HepG2 (cell line): ENCODE data around the gene TOP2B. TPM values are rescaled to one million over a fixed set of nuclear protein-coding genes. Genes with fewer than 3 reads are reported as not detected.

ENCODE experiments used
- HMGA1 ChIP-seq: sonication (generic); formaldehyde crosslinking; conservative IDR thresholded peaks from 2 replicates; pipeline ENCODE4 v1.4.0; 2020; ENCODE audit warnings: missing genetic modification reagents
- IRX3 ChIP-seq: sonication (generic); formaldehyde crosslinking; IDR thresholded peaks from 2 replicates; pipeline ENCODE4 v1.8.1; 2023; ENCODE audit warnings: mild to moderate bottlenecking, low read depth, missing genetic modification reagents, borderline replicate concordance
- KAT7 ChIP-seq: IDR thresholded peaks from 2 replicates; pipeline ENCODE4 v1.6.1; 2018; ENCODE audit warnings: borderline replicate concordance, missing compliant biosample characterization
- MAZ ChIP-seq, 2 experiments: sonication (generic) in 1 of 2; formaldehyde crosslinking in 1 of 2; IDR thresholded peaks; 2 replicates each; pipeline versions ENCODE4 v1.5.0 to v1.6.1; 2012 to 2020; ENCODE audit warnings: low read depth in 2 of 2, mild to moderate bottlenecking in 2 of 2, borderline replicate concordance in 1 of 2, improper control_type of control experiment in 1 of 2, low read length in 1 of 2, missing genetic modification reagents in 1 of 2, moderate library complexity in 1 of 2
- MBNL3 ChIP-seq: fragments of 250-450 bp; sonication (Bioruptor Pico); conservative IDR thresholded peaks from 2 replicates; pipeline ENCODE4 v1.8.0; 2022; ENCODE audit warnings: mild to moderate bottlenecking, inconsistent platforms
- NCOA1 ChIP-seq: sonication (generic); formaldehyde crosslinking; IDR thresholded peaks from 2 replicates; pipeline ENCODE4 v1.9.0; 2021; ENCODE audit warnings: missing genetic modification reagents
- ONECUT2 ChIP-seq: sonication (generic); formaldehyde crosslinking; IDR thresholded peaks from 2 replicates; pipeline ENCODE4 v1.4.0; 2020; ENCODE audit warnings: missing genetic modification reagents
- PHF20 ChIP-seq: sonication (generic); formaldehyde crosslinking; IDR thresholded peaks from 2 replicates; pipeline ENCODE4 v1.5.0; 2020; ENCODE audit warnings: mild to moderate bottlenecking, missing genetic modification reagents
- RXRA ChIP-seq: sonication (generic); formaldehyde crosslinking; IDR thresholded peaks from 2 replicates; pipeline ENCODE4 v1.5.1; 2020; ENCODE audit warnings: missing genetic modification reagents
- SNAI1 ChIP-seq: sonication (generic); formaldehyde crosslinking; IDR thresholded peaks from 2 replicates; pipeline ENCODE4 v1.5.0; 2020; ENCODE audit warnings: mild to moderate bottlenecking, missing genetic modification reagents, borderline replicate concordance
- TAF1 ChIP-seq: sonication (generic); formaldehyde crosslinking; IDR thresholded peaks from 2 replicates; pipeline ENCODE4 v1.4.0; 2020; ENCODE audit warnings: missing genetic modification reagents
- TAF15 ChIP-seq: fragments of 200-400 bp; formaldehyde crosslinking; IDR thresholded peaks from one replicate; pipeline ENCODE4 v1.6.1; 2018; ENCODE audit warnings: mild to moderate bottlenecking, low read depth, low read length; ENCODE audit not compliant: poor library complexity, severe bottlenecking
- ZFX ChIP-seq: sonication (generic); formaldehyde crosslinking; IDR thresholded peaks from 2 replicates; pipeline ENCODE4 v1.4.0; 2020; ENCODE audit warnings: mild to moderate bottlenecking, low read depth, missing genetic modification reagents, moderate library complexity
- ZNF441 ChIP-seq: sonication (generic); formaldehyde crosslinking; IDR thresholded peaks from 2 replicates; pipeline ENCODE4 v1.7.0; 2021; ENCODE audit warnings: missing genetic modification reagents, borderline replicate concordance
- ZNF446 ChIP-seq: sonication (generic); formaldehyde crosslinking; IDR thresholded peaks from 2 replicates; pipeline ENCODE4 v1.5.0; 2020; ENCODE audit warnings: mild to moderate bottlenecking, missing genetic modification reagents
- ZNF564 ChIP-seq: sonication (generic); formaldehyde crosslinking; IDR thresholded peaks from 2 replicates; pipeline ENCODE4 v1.8.1; 2023; ENCODE audit warnings: mild to moderate bottlenecking, missing genetic modification reagents
- ZNF746 ChIP-seq: sonication (generic); formaldehyde crosslinking; IDR thresholded peaks from 2 replicates; pipeline ENCODE4 v1.8.0; 2022; ENCODE audit warnings: mild to moderate bottlenecking, missing genetic modification reagents
- ZNF749 ChIP-seq: sonication (generic); formaldehyde crosslinking; IDR thresholded peaks from 2 replicates; pipeline ENCODE4 v1.8.0; 2022; ENCODE audit warnings: mild to moderate bottlenecking, missing genetic modification reagents, moderate library complexity, borderline replicate concordance
- ZNF772 ChIP-seq: sonication (generic); formaldehyde crosslinking; IDR thresholded peaks from 2 replicates; pipeline ENCODE4 v1.5.0; 2020; ENCODE audit warnings: mild to moderate bottlenecking, missing genetic modification reagents
- polyA plus RNA-seq, 8 experiments: library from polyadenylated mRNA; depleted of rRNA in 3 of 8; stranded (reverse) in 7 of 8; unstranded in 1 of 8; fragments of >200 nt; fragmentation: Illumina TruSeq in 4 of 8; extraction: Trizol in 4 of 8; gene quantifications; 2 replicates each; pipeline versions ENCODE4 v1.2.1 to v1.2.3, GENCODE V29; 2011 to 2016; ENCODE audit warnings: low read depth in 4 of 8, missing spikeins in 1 of 8, mixed read lengths in 1 of 8; ENCODE audit not compliant: insufficient read depth in 1 of 8
- total RNA-seq, 5 experiments: library from RNA; depleted of rRNA; stranded (reverse); fragments of >200 nt; fragmentation: Illumina TruSeq; extraction: Trizol; gene quantifications; 2 replicates each; pipeline ENCODE4 v1.2.3, GENCODE V29; 2016; ENCODE audit warnings: low read depth in 1 of 5
- TF ChIP-seq, protein P1 (sequence below): sonication (generic); formaldehyde crosslinking; IDR thresholded peaks from 2 replicates; pipeline ENCODE4 v1.8.0; 2022; ENCODE audit warnings: mild to moderate bottlenecking, missing genetic modification reagents; ENCODE audit not compliant: insufficient replicate concordance
- TF ChIP-seq, protein P2 (sequence below): sonication (generic); formaldehyde crosslinking; conservative IDR thresholded peaks from 2 replicates; pipeline ENCODE4 v1.4.0; 2020; ENCODE audit warnings: missing genetic modification reagents
- TF ChIP-seq, protein P3 (sequence below): sonication (generic); formaldehyde crosslinking; IDR thresholded peaks from 2 replicates; pipeline ENCODE4 v1.5.0; 2020; ENCODE audit warnings: missing genetic modification reagents
- TF ChIP-seq, protein P4 (sequence below): sonication (generic); formaldehyde crosslinking; IDR thresholded peaks from 2 replicates; pipeline ENCODE4 v1.5.1; 2020; ENCODE audit warnings: mild to moderate bottlenecking, missing genetic modification reagents, moderate library complexity
- TF ChIP-seq, protein P5 (sequence below): sonication (generic); formaldehyde crosslinking; IDR thresholded peaks from 2 replicates; pipeline ENCODE4 v1.8.1; 2023; ENCODE audit warnings: missing genetic modification reagents, mild to moderate bottlenecking, borderline replicate concordance

TOP2B gene
- total and polyA plus RNA-seq, 2 of the 13 experiments (the other 11 are each of a cell fraction or from before 2014, with no cell fraction given) = 27.6 to 88.1 TPM

DNA sequence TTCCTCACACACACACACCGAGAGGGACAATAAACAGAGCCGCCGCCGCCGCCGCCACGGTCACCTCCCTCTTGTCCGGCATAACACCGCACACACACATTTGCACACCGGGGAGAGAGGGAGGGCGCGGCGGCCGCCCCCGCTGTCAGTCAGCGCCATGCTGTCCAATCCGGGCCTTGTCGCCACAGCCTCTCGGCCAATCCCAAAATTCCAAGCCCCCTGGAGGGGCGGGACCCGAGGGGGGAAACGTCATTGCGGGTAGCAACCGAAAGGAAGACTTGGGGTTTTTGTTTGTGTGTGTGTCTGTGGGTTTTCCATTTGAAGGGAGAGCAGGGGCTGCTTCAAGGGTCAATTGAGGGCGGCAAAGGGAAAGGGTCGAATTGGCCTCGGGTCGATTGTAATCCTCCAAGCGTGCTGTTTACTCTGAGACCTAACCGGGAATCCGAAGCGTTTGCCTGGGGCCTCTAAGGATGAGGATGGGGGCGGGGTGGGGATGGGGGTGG is at the start of gene TOP2B (continued):
- TF ChIP-seq, protein P1, sequence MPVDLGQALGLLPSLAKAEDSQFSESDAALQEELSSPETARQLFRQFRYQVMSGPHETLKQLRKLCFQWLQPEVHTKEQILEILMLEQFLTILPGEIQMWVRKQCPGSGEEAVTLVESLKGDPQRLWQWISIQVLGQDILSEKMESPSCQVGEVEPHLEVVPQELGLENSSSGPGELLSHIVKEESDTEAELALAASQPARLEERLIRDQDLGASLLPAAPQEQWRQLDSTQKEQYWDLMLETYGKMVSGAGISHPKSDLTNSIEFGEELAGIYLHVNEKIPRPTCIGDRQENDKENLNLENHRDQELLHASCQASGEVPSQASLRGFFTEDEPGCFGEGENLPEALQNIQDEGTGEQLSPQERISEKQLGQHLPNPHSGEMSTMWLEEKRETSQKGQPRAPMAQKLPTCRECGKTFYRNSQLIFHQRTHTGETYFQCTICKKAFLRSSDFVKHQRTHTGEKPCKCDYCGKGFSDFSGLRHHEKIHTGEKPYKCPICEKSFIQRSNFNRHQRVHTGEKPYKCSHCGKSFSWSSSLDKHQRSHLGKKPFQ (CRISPR knock-in tag) = no peak
- TF ChIP-seq ZNF772 (CRISPR knock-in tag) (no peak), PHF20 (CRISPR knock-in tag) (no peak), SNAI1 (CRISPR knock-in tag) (no peak), ZNF446 (CRISPR knock-in tag) (no peak), MBNL3 (CRISPR knock-in tag) (no peak), KAT7 (CRISPR knock-in tag) (no peak), TAF15 (peak; percentile 46), ZFX (CRISPR knock-in tag) (no peak; the same call in 1 of the 2 replicates), ZNF749 (CRISPR knock-in tag) (0 out of 2 replicates have a peak, but pooled peaks have one; percentile 47), IRX3 (CRISPR knock-in tag) (no peak), NCOA1 (CRISPR knock-in tag) (no peak), ZNF441 (no peak), TAF1 (CRISPR knock-in tag) (peak; percentile 4), MAZ (IDR thresholded peaks at IDR 0.05; ENCODE audit: borderline replicate concordance, low read depth, low read length) (0 out of 2 replicates have a peak, but pooled peaks have one; percentile 31), MAZ (CRISPR knock-in tag; IDR thresholded peaks at IDR 0.05; ENCODE audit: low read depth) (0 out of 2 replicates have a peak, but pooled peaks have one; percentile 20), ONECUT2 (no peak), RXRA (0 out of 2 replicates have a peak, but pooled peaks have one; percentile 52), ZNF564 (CRISPR knock-in tag) (no peak), HMGA1 (CRISPR knock-in tag) (no peak), ZNF746 (CRISPR knock-in tag) (no peak)
- TF ChIP-seq, protein P2, sequence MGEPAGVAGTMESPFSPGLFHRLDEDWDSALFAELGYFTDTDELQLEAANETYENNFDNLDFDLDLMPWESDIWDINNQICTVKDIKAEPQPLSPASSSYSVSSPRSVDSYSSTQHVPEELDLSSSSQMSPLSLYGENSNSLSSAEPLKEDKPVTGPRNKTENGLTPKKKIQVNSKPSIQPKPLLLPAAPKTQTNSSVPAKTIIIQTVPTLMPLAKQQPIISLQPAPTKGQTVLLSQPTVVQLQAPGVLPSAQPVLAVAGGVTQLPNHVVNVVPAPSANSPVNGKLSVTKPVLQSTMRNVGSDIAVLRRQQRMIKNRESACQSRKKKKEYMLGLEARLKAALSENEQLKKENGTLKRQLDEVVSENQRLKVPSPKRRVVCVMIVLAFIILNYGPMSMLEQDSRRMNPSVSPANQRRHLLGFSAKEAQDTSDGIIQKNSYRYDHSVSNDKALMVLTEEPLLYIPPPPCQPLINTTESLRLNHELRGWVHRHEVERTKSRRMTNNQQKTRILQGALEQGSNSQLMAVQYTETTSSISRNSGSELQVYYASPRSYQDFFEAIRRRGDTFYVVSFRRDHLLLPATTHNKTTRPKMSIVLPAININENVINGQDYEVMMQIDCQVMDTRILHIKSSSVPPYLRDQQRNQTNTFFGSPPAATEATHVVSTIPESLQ (CRISPR knock-in tag) = no peak
- TF ChIP-seq, protein P3, sequence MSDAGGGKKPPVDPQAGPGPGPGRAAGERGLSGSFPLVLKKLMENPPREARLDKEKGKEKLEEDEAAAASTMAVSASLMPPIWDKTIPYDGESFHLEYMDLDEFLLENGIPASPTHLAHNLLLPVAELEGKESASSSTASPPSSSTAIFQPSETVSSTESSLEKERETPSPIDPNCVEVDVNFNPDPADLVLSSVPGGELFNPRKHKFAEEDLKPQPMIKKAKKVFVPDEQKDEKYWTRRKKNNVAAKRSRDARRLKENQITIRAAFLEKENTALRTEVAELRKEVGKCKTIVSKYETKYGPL (CRISPR knock-in tag) = no peak
- TF ChIP-seq, protein P4, sequence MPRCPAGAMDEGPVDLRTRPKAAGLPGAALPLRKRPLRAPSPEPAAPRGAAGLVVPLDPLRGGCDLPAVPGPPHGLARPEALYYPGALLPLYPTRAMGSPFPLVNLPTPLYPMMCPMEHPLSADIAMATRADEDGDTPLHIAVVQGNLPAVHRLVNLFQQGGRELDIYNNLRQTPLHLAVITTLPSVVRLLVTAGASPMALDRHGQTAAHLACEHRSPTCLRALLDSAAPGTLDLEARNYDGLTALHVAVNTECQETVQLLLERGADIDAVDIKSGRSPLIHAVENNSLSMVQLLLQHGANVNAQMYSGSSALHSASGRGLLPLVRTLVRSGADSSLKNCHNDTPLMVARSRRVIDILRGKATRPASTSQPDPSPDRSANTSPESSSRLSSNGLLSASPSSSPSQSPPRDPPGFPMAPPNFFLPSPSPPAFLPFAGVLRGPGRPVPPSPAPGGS (CRISPR knock-in tag) = no peak
- TF ChIP-seq, protein P5, sequence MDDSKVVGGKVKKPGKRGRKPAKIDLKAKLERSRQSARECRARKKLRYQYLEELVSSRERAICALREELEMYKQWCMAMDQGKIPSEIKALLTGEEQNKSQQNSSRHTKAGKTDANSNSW (CRISPR knock-in tag) = no peak
